ENCODE data around the gene TMEM116.

GRCh38 chr12:112061137-112061536 lies 48.2 kb upstream of the TMEM116 start:
- TF ChIP-seq CTCF (IDR thresholded peaks at IDR 0.05; ENCODE audit: low read depth, low read length) = no peak
- TF ChIP-seq MAX (IDR thresholded peaks at IDR 0.05; ENCODE audit: low read depth, low read length) = no peak

All from NB4 (cell line).